PFSK-1 (cell line): ENCODE measurements around the gene ODF2L.

ENCODE experiments used
- FOXP2 ChIP-seq: optimal IDR thresholded peaks from 2 replicates; pipeline ENCODE3; 2011; ENCODE audit warnings: borderline replicate concordance, control low read depth, inconsistent platforms; ENCODE audit not compliant: insufficient read depth; ENCODE audit errors: extremely low read length, extremely low read depth
- POLR2AphosphoS5 ChIP-seq: IDR thresholded peaks from 2 replicates; pipeline ENCODE4 v1.6.1; 2012; ENCODE audit warnings: low read depth, mild to moderate bottlenecking, control low read depth, low read length, moderate library complexity
- REST ChIP-seq, 2 experiments: IDR thresholded peaks; 2 replicates each; pipeline versions ENCODE4 v1.6.1 to v1.8.0; 2011 to 2012; ENCODE audit warnings: low read depth in 2 of 2, low read length in 2 of 2, control low read depth in 1 of 2, inconsistent platforms in 1 of 2, mild to moderate bottlenecking in 1 of 2, moderate library complexity in 1 of 2; ENCODE audit not compliant: insufficient read depth in 1 of 2
- SIN3A ChIP-seq: IDR thresholded peaks from 2 replicates; pipeline ENCODE4 v1.6.1; 2012; ENCODE audit warnings: mild to moderate bottlenecking, low read length, moderate library complexity, borderline replicate concordance; ENCODE audit not compliant: insufficient read depth
- TAF1 ChIP-seq: IDR thresholded peaks from 2 replicates; pipeline ENCODE4 v1.6.1; 2012; ENCODE audit warnings: low read length, control low read depth, borderline replicate concordance; ENCODE audit not compliant: insufficient read depth

Gene ODF2L

GRCh38 chr1:86423873-86424272 is 27.8 kb upstream of the ODF2L start, which contains the start of gene CLCA2:
CLCA2 (plus strand) TSS chr1:86424171; CDS start chr1:86424248, 77 bp downstream.
- TF ChIP-seq REST (IDR thresholded peaks at IDR 0.05; ENCODE audit: insufficient read depth in 1 of 2, low read depth in 2 of 2, low read length in 2 of 2) (no peak), FOXP2 (no peak), POLR2AphosphoS5 (no peak)

GRCh38 chr1:86423473-86423872 is 27.4 kb upstream of the ODF2L start:
- TF ChIP-seq POLR2AphosphoS5 (no peak), SIN3A (no peak), REST (IDR thresholded peaks at IDR 0.05; ENCODE audit: insufficient read depth in 1 of 2, low read depth in 2 of 2, low read length in 2 of 2) (no peak), FOXP2 (no peak), TAF1 (no peak)

GRCh38 chr1:86421601-86422280 is 25.6 kb upstream of the ODF2L start:
- TF ChIP-seq TAF1: no peak
- TF ChIP-seq SIN3A: no peak
- no peak for TF ChIP-seq REST (IDR thresholded peaks at IDR 0.05; ENCODE audit: insufficient read depth in 1 of 2, low read depth in 2 of 2, low read length in 2 of 2)
- TF ChIP-seq FOXP2: no peak
- no peak for TF ChIP-seq POLR2AphosphoS5

- TF ChIP-seq TAF1: no peak
- no peak for TF ChIP-seq REST (IDR thresholded peaks at IDR 0.05; ENCODE audit: insufficient read depth in 1 of 2, low read depth in 2 of 2, low read length in 2 of 2)
- TF ChIP-seq SIN3A: no peak
- no peak for TF ChIP-seq FOXP2
- no peak for TF ChIP-seq POLR2AphosphoS5
Observed at GRCh38 chr1:86419277-86419903, 23.3 kb upstream of the ODF2L start.
